Activated CD8-positive, alpha-beta T cell treated with anti-CD3 and anti-CD28 coated beads for 36 hours (primary cell): ENCODE results near the gene KLHL11. TPM values are rescaled to one million over a fixed set of nuclear protein-coding genes. Genes with fewer than 3 reads are reported as not detected.
"Not testable (repeated sequence)": the region's sequence is repeated elsewhere in the genome, so short reads cannot be mapped to it uniquely, and the experiment has no call there.

Source experiments
- ATAC-seq: fragments of 200-7000 bp; cut with Tn5 transposase; one replicate; pipeline ENCODE4 v1.10.0; 2021; ENCODE audit warnings: mild to moderate bottlenecking, moderate library complexity
- CTCF ChIA-PET: fragments of 350-600 bp; sonication (Branson Sonifier 250); formaldehyde crosslinking; loops from one replicate; lab custom pipeline; 2021; ENCODE audit warnings: antibody characterized with exemption; lab: Charles Lee
- POLR2A ChIA-PET: fragments of 350-600 bp; sonication (Branson Sonifier 250); formaldehyde crosslinking; loops from one replicate; lab custom pipeline; 2021; ENCODE audit warnings: antibody characterized with exemption; lab: Charles Lee
- DNase-seq: peaks from one replicate; pipeline ENCODE4 v3.0.0-alpha.2; 2020
- H3K27ac Mint-ChIP-seq: one replicate; pipeline ENCODE4 v1.8.0; 2021; ENCODE audit warnings: mild to moderate bottlenecking, mixed read lengths
- H3K27me3 Mint-ChIP-seq: one replicate; pipeline ENCODE4 v1.8.0; 2021; ENCODE audit warnings: mixed read lengths
- H3K36me3 Mint-ChIP-seq: one replicate; pipeline ENCODE4 v1.8.0; 2021; ENCODE audit warnings: low read depth, mixed read lengths
- H3K4me1 Mint-ChIP-seq: one replicate; pipeline ENCODE4 v1.8.0; 2021; ENCODE audit warnings: low read depth, mixed read lengths
- H3K4me3 Mint-ChIP-seq: one replicate; pipeline ENCODE4 v1.8.0; 2021; ENCODE audit warnings: mild to moderate bottlenecking, moderate library complexity, mixed read lengths
- H3K9me3 Mint-ChIP-seq: one replicate; pipeline ENCODE4 v1.8.0; 2021; ENCODE audit warnings: mixed read lengths
- CTCF ChIP-seq: fragments of 200-600 bp; IDR thresholded peaks from one replicate; pipeline ENCODE4 v1.8.0; 2022; ENCODE audit warnings: antibody characterized with exemption, mild to moderate bottlenecking
- intact Hi-C: fragments of 100-400 bp; cut with micrococcal nuclease; formaldehyde crosslinking; loops from one replicate; pipeline ENCODE4 v1.10.0; 2022
- total RNA-seq, 2 experiments: library from RNA; stranded (reverse); gene quantifications; one replicate each; pipeline ENCODE4 v1.2.3, GENCODE V29; 2021

The KLHL11 gene
- total RNA-seq, 2 experiments from 2014 or later = 19.2 to 19.6 TPM

- ATAC-seq (peak; percentile 82), DNase-seq (peak; percentile 48)
- POLR2A ChIA-PET = interaction anchor here (1.2 to 2.1 kb wide), 2 partner anchors 12 to 24 kb away, joined by 3 to 5 read pairs; partner anchors contain the start of genes FKBP10 and P3H4
- TF ChIP-seq CTCF = no peak
- H3K9me3 Mint-ChIP-seq = no peaks in the 10 kb centered on the region
- peaks cover 14% of the 10 kb centered on the region for H3K36me3 Mint-ChIP-seq
- CTCF ChIA-PET = interaction anchor here (0.5 to 2.8 kb wide), 7 partner anchors 16 to 173 kb away, joined by 3 to 10 read pairs (median 3); no protein-coding TSS in a partner anchor
- H3K4me3 Mint-ChIP-seq = peak within 1 kb of the TSS; percentile 83
- intact Hi-C loops = no loop called here
- peaks cover 3% of the 10 kb centered on the region for H3K27me3 Mint-ChIP-seq
- peak within 1 kb of the TSS; percentile 78 for H3K27ac Mint-ChIP-seq
- peaks cover 13% of the 10 kb centered on the region for H3K4me1 Mint-ChIP-seq
These were observed 29.2 kb downstream of the KLHL11 start, which contains the start of gene NT5C3B for GRCh38 chr17:41835800-41836549. NT5C3B (minus strand) TSS chr17:41836232; CDS start chr17:41836193, 39 bp downstream.

- ATAC-seq (no peak), DNase-seq (no peak)
- no peak for TF ChIP-seq CTCF
- peaks cover 14% of the 10 kb centered on the region for H3K36me3 Mint-ChIP-seq
- CTCF ChIA-PET = interaction anchor here (1.0 to 2.8 kb wide), 6 partner anchors 16 to 172 kb away, joined by 3 to 10 read pairs (median 3); no protein-coding TSS in a partner anchor
- intact Hi-C loops = no loop called here
- no peaks in the 10 kb centered on the region for H3K9me3 Mint-ChIP-seq
- H3K4me3 Mint-ChIP-seq = peak overlapping the region; percentile 83
- H3K4me1 Mint-ChIP-seq = peaks cover 13% of the 10 kb centered on the region
- H3K27ac Mint-ChIP-seq = peak overlapping the region; percentile 78
- peaks cover 3% of the 10 kb centered on the region for H3K27me3 Mint-ChIP-seq
- POLR2A ChIA-PET = interaction anchor here (1.2 to 2.1 kb wide), 5 partner anchors 7 to 144 kb away, joined by 3 to 6 read pairs (median 3); partner anchors contain the start of genes FKBP10, KLHL11 and P3H4
These were observed 29.9 kb downstream of the KLHL11 start for GRCh38 chr17:41835214-41835799.

GRCh38 chr17:41829961-41830360 lies 35.3 kb downstream of the KLHL11 start:
- ATAC-seq, intact Hi-C loops, DNase-seq, H3K4me1 Mint-ChIP-seq, H3K27ac Mint-ChIP-seq, H3K27me3 Mint-ChIP-seq, H3K4me3 Mint-ChIP-seq, H3K9me3 Mint-ChIP-seq: not testable (repeated sequence)
- peaks cover 16% of the 10 kb centered on the region for H3K36me3 Mint-ChIP-seq
- ChIA-PET POLR2A (interaction anchor here (0.7 to 1.5 kb wide), 6 partner anchors 12 to 81 kb away, joined by 3 to 4 read pairs (median 4); partner anchors contain the start of gene P3H4), CTCF (interaction anchor here (0.6 to 3.0 kb wide), 6 partner anchors 12 to 510 kb away, joined by 3 to 9 read pairs (median 4); partner anchors contain the start of gene P3H4)

GRCh38 chr17:41825175-41825845 lies 39.9 kb downstream of the KLHL11 start:
- ChIA-PET POLR2A (interaction anchor here (0.9 kb wide), 1 partner anchor 11 kb away, joined by 4 read pairs; no protein-coding TSS in a partner anchor), CTCF (interaction anchor here (0.6 to 1.7 kb wide), 2 partner anchors 14 to 129 kb away, joined by 3 to 4 read pairs; partner anchors contain the start of gene P3H4)
- no peak for ATAC-seq
- TF ChIP-seq CTCF = no peak
- Mint-ChIP-seq H3K36me3 (peaks cover 3% of the 10 kb centered on the region), H3K9me3 (no peaks in the 10 kb centered on the region), H3K4me3 (no peak overlapping the region), H3K4me1 (no peaks in the 10 kb centered on the region), H3K27ac (no peak overlapping the region), H3K27me3 (no peaks in the 10 kb centered on the region)
- no peak for DNase-seq
- intact Hi-C loops = no loop called here

GRCh38 chr17:41824086-41824485 lies 41.1 kb downstream of the KLHL11 start:
- H3K27me3 Mint-ChIP-seq = no peaks in the 10 kb centered on the region
- no peak overlapping the region for H3K4me3 Mint-ChIP-seq
- POLR2A ChIA-PET = interaction anchor here (0.6 kb wide), 2 partner anchors 12 to 133 kb away, joined by 3 read pairs; partner anchors contain the start of gene NT5C3B
- no peaks in the 10 kb centered on the region for H3K4me1 Mint-ChIP-seq
- CTCF ChIA-PET = no interaction called here
- no peak overlapping the region for H3K27ac Mint-ChIP-seq
- no peaks in the 10 kb centered on the region for H3K9me3 Mint-ChIP-seq
- peaks cover 3% of the 10 kb centered on the region for H3K36me3 Mint-ChIP-seq
- DNase-seq (no peak), ATAC-seq (no peak)
- intact Hi-C loops = no loop called here
- no peak for TF ChIP-seq CTCF
